GM21576 (cell line): ENCODE results near the gene PLXDC2.
A peak's percentile ranks its signal among the peaks of the same experiment; 100 is the strongest.

ENCODE experiments used
- ATAC-seq: cut with Tn5 transposase; IDR thresholded peaks from one replicate; pipeline ENCODE4 v1.9.1; 2021; ENCODE audit warnings: mild to moderate bottlenecking, moderate library complexity; ENCODE audit not compliant: unreplicated experiment

The PLXDC2 gene

DNA sequence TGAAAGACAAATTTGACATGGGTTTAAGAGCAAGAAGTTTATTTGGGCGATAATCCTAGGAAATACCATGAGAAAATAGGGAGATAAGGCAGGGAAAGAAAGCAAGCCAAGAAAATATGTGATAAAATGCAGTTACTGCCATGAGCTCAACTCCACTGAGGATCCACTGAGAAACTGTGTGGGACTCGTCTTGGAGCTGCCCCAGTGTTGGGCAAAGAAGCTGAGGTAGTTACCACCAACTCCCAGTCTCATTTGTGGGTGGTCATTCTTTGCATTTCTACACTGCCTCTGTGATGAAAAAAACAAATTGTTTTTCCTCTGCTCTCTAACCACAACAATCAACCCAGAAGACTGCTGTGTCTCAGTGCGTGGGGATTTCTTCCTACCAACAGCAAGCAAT, 498.2 kb downstream of the PLXDC2 start:
- ATAC-seq = no peak

DNA sequence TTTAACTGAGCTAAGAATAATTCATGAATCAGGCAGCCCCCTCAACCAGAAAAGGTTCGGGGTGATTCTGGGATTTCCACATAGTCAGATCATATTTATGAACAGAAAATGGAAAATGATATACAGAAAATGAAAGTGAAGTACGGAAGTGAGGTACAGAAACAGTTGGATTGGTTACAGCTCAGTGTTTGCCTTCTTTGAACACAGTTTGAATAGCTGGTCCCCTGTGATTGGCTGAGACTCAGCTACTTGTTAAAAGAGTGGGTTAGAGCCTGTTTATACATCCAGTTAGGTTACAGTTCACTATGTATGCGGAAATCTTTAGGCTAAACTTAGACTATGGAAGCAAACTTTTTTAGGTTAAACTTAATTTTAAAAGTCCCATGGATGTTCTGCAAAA, 511.7 kb downstream of the PLXDC2 start:
- peak; percentile 62 for ATAC-seq

DNA sequence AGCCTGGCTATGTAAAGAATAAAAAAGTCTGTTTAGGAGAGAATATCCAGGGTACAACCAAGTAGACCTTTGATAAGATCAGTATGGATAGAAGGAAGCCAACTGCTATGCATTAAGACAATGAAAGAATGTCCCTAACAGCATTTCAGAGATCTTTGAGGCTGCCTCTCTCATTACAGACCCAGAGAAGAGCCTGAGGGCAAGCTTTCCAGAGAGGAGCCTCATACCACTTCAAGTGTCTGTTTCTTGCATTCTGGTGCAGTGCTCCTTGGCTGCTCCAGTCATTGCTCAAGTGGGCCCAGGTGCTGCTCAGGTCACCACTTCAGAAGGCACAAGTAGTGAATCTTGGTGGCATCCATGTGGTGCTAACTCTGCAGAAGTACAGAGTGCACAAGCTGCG, 514.0 kb downstream of the PLXDC2 start:
- ATAC-seq = no peak

DNA sequence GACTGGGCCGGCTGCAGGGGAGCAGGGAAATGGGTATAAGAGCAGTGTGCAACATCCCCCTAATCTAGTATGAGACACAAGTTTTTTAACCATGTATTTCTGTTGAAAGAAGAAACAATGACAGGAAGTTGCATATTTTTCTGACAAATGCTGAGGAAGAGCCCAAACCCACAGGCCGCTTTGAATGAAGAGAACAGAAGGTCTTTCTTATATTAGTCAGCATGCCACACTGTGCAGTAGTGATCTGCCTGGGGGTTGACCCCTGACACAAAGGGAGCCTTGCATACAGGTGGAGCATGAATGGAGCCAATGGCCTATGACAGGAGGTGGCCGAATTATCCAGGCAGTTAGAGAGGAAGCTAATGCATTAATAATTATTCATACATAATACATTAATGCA, 518.3 kb downstream of the PLXDC2 start:
- no peak for ATAC-seq
